Activated CD4-positive, CD25-positive, alpha-beta regulatory T cell (primary cell): ENCODE measurements around the gene THSD4.

ENCODE experiments used
- DNase-seq, 4 experiments: peaks; one replicate each; lab custom pipeline; 2025; lab: John Stamatoyannopoulos, UW

The THSD4 gene

DNA sequence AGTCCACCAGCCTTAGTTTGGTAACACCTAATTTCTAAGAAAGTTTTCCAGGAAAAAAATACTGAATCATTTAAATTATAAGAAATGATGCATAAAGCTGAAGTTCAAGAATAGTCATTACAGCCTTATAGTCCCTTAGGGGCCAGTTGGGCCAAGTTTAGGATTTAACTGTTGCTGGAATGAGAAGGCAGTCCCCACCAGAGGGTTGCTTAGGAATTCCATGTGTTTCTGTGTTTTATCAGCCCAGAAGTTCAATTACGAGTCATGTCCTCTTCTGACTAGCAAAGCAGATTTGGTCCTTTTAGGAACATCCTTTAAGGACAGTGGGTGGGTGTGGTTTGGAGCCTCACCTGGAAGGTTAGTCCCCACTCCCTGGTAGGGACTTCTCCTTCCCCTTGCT is 638.1 kb downstream of the THSD4 start:
- no peak for DNase-seq

DNA sequence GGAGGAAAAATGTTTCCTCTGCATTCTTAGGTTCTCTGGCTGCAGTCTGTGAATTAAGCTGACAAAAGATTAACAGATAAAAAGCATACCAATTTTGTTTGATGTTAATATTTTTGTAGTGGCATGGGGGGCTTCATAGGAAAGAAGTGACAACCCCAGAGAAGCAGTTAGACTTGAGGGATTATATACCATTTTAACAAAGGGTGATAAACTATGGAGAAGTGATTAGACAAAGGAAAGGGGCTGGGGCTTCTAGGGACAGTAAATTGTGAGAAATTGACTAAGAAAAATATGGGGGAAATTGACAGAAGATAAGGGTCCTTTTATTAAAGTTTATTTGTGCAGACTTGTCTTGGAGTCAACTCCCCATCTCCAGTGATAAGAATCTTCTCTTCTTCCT is 639.4 kb downstream of the THSD4 start:
- no peak for DNase-seq

DNA sequence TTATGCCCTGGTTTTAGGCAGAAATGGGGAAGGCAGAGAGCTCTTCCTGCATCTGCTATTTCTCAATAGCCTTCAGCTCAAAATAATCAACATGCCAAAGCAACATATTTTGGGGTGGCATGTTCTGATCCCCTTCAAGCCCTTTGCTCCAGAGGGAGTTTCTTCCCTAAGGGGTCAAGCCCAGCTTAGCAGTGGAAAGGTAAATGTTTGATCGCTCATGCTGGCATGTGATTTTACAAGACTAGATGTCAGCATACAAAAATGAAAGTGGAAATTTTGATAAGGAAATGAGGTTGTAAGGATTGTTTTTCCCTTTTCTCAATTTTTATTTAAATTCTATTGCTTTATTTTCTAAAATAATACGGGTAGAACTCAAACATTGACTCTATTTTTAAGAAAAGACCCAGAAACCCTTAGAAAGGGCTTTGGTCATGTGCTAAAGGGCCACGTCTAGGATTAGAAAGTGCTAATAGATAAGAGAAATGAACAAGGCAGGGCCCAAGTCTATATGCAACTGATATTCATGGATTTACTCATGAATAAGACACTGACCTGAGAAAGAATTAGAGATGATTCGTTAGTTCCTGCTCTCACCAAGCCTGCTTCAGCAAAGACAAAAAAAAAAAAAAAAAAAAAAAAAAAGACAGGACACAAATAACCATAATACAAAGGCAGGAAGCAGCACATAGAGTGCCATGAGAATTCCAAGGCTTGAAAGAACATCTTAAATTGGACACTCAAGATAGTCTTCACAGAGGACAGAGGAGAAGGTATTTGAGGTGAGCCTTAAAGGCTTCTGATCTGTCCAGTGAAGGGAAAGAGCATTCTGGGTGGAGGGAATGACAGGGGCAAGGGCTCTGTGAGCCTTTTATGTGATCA is 640.1 kb downstream of the THSD4 start:
- no peak for DNase-seq

DNA sequence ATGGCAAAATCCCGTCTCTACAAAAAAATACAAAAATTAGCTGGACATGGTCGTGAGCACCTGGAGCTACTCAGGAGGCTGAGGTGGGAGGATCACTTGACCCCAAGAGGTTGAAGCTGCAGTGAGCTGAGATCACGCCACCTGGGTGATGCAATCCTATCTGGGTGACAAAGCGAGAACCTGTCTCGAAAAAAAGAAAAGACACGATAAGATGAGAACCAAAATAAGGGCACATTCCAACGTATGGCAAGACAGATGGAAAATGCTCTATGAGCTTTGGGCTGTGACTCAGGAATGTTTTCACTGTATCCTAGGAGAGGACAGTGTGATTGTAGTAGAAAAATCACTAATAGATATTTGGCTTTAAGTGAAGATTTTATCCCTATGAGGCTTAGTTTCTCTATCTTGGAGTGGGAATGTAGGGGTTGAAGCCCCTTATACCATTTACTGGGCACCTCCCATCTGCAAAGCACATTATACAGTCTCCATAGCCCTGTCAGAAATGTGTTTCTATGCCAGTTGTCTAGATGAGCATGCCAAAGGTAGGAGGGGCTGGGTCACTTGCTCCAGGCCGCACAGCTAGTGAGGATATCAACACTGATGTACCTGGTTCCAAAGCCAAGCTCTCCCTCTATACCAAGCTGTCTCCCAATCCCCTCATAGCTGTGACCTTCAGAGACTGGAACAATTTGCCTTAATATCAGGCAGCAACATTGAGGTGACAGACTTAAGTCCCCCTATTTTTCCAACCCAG is 641.5 kb downstream of the THSD4 start:
- no peak for DNase-seq

DNA sequence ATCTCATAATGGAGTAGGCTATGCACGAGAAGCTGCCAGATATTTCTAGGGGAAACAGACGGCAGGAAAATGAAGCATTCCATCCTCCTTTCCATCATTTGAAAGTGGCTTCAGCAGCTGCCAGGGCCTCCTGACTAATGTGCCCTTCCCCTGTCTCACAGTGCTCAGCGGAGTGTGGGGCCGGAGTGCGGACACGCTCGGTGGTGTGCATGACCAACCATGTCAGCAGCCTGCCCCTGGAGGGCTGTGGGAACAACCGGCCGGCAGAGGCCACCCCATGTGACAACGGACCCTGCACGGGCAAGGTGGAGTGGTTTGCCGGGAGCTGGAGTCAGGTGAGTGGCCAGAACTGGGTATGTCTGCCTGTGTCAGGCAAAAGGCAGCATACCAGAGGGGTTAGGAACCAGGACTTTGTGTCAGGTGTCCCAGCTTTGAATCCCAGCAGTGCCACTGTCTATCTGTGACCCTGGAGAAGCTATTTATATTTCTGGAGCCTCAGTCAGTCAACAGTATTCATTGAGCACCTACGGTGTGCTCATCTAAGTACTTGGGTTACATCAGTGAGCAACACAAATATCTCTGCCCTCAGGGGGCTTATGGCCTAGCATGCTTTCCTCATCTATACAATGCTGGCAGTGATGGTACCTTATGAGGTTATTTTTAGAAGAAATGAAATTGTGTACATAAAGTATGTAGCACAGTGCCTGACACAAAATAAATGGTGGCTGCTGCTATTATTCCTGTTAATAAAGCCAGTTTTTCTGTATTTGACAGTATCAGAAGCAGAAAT is 642.7 kb downstream of the THSD4 start:
- DNase-seq = no peak

DNA sequence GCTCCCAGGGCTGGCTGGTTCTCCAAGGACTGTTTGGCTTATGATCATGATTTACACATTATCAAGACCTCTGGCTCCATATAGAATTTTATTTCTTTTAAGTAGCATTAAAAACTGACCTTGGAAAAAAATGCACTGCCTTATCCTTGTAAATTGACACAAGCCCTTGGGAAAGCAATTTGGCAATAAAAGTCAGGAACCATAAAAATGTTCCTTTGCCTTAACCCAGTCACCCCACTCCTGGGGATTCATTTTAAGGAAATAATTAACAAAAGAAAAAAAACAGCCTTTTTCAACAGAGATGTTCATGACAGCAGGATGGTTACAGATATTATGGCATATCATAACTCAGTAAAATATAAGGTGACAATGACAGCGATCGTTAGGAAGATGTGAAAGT is 643.4 kb downstream of the THSD4 start:
- DNase-seq = no peak

DNA sequence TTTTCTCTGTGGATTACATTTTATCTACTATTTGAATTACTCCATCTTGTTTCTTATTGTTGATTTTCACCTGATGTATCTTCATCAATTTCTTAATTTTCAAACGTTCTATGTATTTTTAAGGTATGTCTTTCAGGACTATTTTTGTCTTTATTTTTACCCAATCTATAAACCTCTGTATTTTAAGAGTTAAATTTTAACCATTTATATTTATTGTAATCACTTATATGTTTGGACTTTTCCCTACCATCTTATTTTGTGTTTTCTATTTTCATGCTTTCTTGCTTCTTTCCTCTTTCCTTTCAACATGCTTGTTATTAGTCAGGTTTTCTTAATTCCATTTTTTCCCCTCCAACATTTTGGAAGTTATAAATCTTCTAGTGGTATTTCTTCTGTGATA is 645.6 kb downstream of the THSD4 start:
- DNase-seq = no peak

DNA sequence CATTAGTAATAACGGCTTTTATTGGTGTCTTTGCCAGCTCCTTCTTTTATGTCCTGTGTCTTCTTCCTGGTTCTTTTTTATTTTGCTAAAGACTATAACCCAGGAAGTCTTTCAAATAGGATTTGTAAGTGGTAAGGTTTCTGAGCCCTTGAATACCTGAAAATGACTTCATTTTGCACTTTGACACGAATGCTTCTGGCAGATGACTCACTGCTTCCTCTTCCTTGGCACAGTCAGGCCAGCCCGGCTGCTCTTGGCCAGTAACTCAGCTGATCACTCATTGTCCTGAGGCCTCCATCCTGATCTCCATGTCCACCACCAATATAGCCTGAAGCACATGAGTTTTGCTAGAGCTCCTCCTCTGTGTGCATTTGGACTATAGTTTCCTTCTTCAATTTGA is 646.4 kb downstream of the THSD4 start:
- no peak for DNase-seq

DNA sequence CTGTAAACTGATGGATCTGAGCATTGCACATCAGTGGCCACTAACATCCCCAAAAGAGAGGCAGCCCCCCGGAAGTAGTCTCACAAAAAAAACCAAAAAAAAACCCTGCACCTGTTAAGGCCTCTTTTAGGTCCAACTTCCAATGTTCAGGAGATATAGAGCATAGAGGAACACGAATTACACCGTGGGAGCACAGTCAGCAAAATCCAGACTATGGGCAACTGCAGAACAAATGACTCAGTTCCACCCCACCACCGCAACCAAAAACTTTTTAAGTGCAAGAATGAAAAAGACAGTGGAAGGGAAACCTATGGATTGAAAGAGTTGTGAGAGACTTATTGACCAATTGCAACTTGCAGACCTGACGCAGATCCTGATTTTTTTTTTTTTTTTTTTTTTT is 652.9 kb downstream of the THSD4 start:
- no peak for DNase-seq

DNA sequence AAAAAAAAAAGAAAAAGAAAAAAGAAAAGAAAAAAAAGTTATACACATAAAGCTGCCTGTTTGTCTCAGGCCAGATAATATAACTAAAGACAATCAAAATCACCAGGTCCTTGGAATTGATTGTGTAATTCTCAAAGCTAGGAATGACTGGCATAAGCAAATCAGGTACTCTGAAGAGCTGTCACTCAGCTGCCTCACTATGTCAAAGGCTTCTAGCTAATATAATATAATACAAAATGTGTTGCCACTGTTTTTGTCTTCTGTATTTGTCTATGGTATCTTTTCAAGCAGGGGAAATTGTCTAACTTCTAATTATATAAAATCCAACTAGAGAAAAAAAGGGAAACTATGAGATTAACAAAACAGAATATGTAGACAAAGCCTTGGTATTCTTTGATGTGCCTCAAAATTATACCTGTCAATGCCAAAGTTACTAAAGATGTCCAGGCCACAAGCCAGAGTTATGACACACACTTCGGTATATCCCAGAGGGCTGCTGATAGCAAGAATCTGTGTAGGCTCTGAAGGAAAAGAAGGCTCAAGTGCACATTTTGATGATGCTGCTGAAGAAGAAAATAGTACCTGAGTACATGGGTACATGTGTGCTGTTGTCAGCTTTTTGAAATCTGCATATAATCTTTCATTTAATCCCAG is 658.1 kb downstream of the THSD4 start:
- DNase-seq = no peak

DNA sequence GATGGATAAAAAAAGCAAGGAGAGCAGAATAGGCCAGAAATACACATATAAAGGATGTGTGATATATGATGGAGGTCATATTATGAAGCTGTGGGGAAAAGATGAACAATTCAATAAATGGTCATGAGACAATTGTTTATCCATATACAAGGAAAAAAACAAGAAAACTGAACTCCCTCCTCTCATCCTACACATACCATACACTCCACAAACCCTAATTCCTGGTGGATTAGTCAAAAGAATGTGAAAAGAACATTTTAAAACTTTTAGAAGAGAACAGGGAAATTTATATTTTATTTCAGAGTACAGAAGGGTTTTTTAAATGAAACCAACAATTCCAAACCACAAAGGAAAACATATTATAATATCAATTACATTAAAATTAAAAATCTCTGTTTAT is 660.6 kb downstream of the THSD4 start:
- DNase-seq = no peak

DNA sequence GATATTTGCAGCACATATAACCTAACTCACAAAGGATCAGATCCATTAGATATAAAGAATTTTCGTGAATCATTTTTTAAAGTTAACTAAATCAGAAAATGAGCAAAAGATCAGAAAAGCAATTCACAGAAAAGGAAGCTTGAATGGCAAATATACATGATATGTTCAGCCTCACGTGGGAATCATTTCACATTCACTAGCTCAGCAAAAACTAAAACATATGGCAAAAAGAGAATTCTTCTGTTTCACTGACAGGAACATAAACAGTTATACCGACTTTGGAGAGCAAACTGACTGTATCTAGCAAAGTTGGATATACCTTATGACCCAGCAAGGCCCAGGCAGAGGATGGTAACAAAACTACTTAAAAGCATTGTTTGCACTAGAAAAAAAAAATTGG is 661.0 kb downstream of the THSD4 start:
- DNase-seq = no peak

DNA sequence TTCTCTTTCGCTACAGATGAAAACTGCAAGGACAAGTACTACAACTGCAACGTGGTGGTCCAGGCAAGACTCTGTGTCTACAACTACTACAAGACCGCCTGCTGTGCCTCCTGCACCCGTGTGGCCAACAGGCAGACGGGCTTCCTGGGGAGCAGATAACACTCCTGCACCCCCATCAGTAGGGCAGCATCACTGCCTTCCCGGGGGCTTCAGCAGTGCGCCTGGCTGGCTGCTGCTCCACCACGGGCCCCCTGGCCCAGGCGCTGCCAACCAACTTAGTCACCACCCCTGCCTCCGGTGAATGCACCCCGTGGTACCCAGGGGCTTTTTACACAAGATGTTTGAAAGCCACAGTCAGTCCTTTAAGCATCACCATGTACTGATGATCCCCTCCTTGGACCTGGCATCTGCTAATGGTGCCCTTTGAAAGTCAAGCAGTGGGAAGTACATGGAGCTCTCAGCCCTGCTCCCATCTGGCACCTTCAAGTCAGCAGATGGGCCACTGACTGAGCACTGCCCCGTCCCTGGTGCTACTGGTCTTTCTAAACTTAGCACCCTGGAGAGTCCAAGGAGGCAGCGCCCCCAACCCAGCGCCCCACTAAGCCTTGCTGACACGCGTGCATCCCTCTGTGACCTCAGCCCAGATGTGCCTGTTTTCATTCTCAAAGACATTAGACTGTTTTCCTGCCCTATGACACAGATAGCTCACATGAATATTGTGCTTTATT is 662.1 kb downstream of the THSD4 start:
- DNase-seq = no peak

DNA sequence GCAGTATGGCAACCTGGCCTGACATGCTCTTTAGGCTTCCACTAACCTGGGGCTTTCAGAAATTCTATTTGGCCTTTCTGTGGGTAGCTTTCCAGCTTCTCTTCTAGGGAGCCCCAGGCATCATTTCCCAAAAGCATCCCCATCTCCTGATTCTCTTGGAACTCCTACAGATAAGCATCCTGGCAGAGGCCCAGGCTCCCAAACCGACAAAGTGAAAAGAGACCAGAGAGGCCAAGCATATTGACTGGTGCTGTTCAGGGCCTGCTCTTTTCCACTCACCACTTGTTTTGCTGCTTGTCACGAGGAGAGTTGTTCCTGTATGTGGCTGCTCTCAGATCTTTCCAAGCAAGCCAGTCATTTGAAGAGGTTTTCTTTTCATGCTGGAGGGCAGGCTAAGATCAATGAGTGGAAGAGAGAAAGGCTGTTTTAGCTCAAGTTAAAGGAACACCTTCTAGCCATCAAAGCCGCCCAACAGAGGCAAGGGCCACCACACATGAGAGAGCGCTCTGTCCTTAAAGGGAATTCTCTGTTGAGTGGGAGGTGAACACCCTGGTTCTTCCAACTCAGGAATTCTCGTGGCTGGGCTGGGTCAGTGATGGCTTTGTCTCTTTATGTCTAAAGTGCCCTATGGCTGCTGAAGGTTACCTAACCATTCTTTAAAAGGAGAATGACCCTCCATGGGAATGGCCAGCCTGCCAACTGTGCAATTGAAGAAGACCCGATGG is 664.0 kb downstream of the THSD4 start:
- DNase-seq = no peak

DNA sequence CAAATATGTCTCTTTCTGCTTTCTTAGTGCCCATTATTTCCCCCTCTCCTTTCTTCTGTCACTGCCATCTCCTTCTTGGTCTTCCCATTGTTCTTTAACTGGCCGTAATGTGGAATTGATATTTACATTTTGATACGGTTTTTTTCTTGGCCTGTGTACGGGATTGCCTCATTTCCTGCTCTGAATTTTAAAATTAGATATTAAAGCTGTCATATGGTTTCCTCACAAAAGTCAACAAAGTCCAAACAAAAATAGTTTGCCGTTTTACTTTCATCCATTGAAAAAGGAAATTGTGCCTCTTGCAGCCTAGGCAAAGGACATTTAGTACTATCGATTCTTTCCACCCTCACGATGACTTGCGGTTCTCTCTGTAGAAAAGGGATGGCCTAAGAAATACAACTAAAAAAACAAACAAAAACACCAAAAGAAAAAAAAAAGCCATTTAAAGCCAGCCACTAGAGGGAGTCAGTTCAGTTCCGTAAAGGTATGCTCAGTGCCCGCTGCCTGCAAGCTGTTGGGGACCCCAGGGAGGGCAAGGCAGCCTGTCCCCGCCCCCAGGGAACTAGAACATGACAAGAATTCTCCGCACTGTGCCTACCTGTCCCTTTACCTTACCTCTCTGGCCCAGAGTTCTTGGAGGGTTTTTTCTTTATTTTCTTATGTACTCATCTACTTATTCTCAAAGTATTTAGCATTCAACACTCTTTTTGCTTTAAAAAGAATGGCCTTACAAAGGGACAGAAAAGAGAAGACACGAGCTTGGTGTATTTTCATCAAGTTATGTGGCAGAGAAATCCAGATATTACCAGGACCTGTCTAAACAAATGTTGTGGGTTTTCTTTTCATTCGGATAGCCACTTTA is 665.1 kb downstream of the THSD4 start:
- DNase-seq = peak in 1 of 4 experiments; percentile 7

DNA sequence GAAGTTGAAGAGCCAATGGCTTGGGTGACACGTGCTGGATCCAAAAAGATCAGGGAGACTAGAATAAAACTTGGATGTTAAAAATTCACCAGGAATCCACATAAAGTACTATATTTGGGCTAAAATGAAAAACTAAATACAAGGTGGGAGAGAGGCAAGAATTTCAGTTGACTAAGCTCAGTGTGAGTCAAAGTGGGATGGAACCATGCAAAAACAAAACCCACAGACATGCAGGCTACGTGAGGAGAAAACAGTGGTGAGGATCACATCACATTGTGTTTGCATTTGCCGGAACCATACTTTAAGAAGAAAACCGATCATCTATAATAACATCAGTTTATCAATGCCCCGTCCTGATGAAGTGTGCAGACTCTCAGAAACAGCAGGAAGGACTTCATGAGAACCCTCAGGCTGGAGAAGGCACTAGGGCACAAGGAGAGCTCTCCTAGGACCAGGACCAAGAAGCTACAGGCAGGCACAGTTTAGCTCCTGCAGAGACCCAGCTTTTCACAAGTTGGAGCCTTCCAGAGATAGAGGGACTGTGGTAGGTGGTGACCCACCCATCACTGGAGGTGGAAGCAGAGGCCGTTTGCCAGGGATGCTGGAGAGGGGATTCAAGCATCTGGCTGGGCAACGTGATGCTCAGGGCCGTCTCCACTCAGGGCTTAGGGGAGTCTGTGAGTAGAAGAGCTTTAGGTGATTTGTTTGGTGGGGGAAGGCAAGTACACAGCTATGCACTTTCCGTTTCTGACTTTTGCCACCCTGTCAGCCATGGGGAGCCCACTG is 666.1 kb downstream of the THSD4 start:
- no peak for DNase-seq

DNA sequence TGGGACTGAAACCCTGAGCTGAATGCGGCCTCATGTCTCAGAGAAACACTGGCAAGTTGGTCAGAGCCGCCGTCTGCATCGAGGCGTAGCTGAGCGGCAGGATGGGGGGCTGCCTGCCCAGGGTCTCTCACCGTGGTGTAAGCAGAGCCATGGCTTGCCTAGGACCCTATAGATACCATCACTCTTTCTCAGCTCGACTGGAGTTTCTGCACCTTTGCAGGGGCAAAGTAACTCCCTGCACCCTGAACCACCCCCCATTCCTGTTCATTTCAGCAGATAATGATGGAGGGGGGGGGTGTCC is 666.6 kb downstream of the THSD4 start:
- no peak for DNase-seq

DNA sequence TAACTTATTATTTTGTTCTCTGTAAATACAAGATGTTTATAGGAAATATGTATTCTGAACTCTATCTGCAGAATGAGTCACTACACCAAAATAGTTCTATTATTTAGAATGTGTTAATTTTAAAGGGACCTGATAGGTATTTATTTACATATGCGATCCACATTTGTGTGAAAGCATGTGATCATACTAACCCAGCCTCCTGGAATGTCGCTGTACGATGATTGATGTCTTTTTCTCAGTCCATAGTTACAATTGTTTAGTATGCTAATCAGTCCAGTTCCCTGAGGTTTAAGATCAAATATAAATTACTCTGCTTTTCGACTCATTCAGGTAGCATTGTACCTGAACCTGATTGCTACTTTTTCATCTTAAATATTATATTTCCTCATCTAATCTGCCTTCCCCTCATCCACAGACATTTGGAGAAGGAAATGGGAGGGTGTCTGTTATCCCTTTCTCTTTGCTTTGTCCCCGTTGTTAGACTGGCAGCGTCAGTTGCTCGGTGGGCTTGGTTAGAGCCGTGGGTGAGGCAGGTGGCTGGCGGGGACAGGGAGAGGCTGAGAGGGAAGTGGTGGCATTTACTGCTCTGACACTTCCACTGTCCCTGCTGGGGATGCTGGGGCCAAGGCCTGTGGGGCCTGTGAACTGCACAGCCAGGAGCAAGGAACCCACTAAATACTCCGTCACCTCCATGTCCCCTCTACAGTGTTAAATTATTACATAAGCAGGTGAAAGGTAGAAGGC is 667.3 kb downstream of the THSD4 start:
- DNase-seq = no peak
